Loucy (cell line): Measurements from ENCODE around the gene SLC2A4.

Experiments
- CTCF ChIP-seq: fragments of 200-600 bp; sonication (generic); conservative IDR thresholded peaks from 2 replicates; pipeline ENCODE4 v1.5.1; 2014; ENCODE audit warnings: mild to moderate bottlenecking, antibody characterized with exemption, low read length
- EZH2phosphoT487 ChIP-seq: fragments of 200-600 bp; IDR thresholded peaks from 2 replicates; pipeline ENCODE4 v1.6.1; 2018; ENCODE audit warnings: antibody characterized with exemption, mild to moderate bottlenecking, moderate library complexity, borderline replicate concordance

GRCh38 chr17:7317161-7317803 is 35.8 kb downstream of the SLC2A4 start:
- no peak for TF ChIP-seq CTCF
- TF ChIP-seq EZH2phosphoT487: no peak
